GM19452 (cell line): ENCODE measurements around the gene LIX1.
"Not testable (repeated sequence)": the region's sequence is repeated elsewhere in the genome, so short reads cannot be mapped to it uniquely, and the experiment has no call there.

ENCODE experiments used
- ATAC-seq: cut with Tn5 transposase; IDR thresholded peaks from one replicate; pipeline ENCODE4 v1.9.1; 2021; ENCODE audit not compliant: unreplicated experiment

LIX1 gene

GRCh38 chr5:97143704-97144103, 1.3 kb upstream of the LIX1 start:
- ATAC-seq: no peak

GRCh38 chr5:97141539-97141938, 872 bp downstream of the LIX1 start:
- ATAC-seq: no peak

GRCh38 chr5:97141031-97141430, 1.4 kb downstream of the LIX1 start:
- no peak for ATAC-seq

GRCh38 chr5:97140250-97140649, 2.2 kb downstream of the LIX1 start:
- not testable (repeated sequence) for ATAC-seq

GRCh38 chr5:97136475-97136874, 5.9 kb downstream of the LIX1 start:
- ATAC-seq: no peak

- no peak for ATAC-seq
Observed at GRCh38 chr5:97135868-97136267, 6.5 kb downstream of the LIX1 start.

GRCh38 chr5:97134634-97135033, 7.8 kb downstream of the LIX1 start:
- no peak for ATAC-seq

- ATAC-seq: no peak
Observed at GRCh38 chr5:97133101-97133500, 9.3 kb downstream of the LIX1 start.

- no peak for ATAC-seq
Observed at GRCh38 chr5:97131921-97132320, 10.5 kb downstream of the LIX1 start.

- ATAC-seq: no peak
Observed at GRCh38 chr5:97131139-97131710, 11.2 kb downstream of the LIX1 start.

- no peak for ATAC-seq
Observed at GRCh38 chr5:97127727-97128126, 14.7 kb downstream of the LIX1 start.

- no peak for ATAC-seq
Observed at GRCh38 chr5:97125125-97125683, 17.2 kb downstream of the LIX1 start.

GRCh38 chr5:97124335-97124734, 18.1 kb downstream of the LIX1 start:
- ATAC-seq: no peak

- no peak for ATAC-seq
Observed at GRCh38 chr5:97121848-97122247, 20.6 kb downstream of the LIX1 start.

- no peak for ATAC-seq
Observed at GRCh38 chr5:97120195-97120594, 22.2 kb downstream of the LIX1 start.

- no peak for ATAC-seq
Observed at GRCh38 chr5:97119007-97119390, 23.4 kb downstream of the LIX1 start.

GRCh38 chr5:97118261-97119006, 24.0 kb downstream of the LIX1 start:
- ATAC-seq: no peak

- no peak for ATAC-seq
Observed at GRCh38 chr5:97115932-97116331, 26.5 kb downstream of the LIX1 start.

- ATAC-seq: no peak
Observed at GRCh38 chr5:97112230-97112629, 30.2 kb downstream of the LIX1 start.

- ATAC-seq: no peak
Observed at GRCh38 chr5:97111616-97112015, 30.8 kb downstream of the LIX1 start.

- ATAC-seq: no peak
Observed at GRCh38 chr5:97111004-97111403, 31.4 kb downstream of the LIX1 start.

GRCh38 chr5:97107318-97107717, 35.1 kb downstream of the LIX1 start:
- ATAC-seq: no peak

- ATAC-seq: no peak
Observed at GRCh38 chr5:97106216-97106581, 36.2 kb downstream of the LIX1 start.
